HepG2 (cell line): ENCODE results near the gene TNFSF15. TPM values are rescaled to one million over a fixed set of nuclear protein-coding genes. Genes with fewer than 3 reads are reported as not detected.

ENCODE experiments used
- ATAC-seq: fragments of 200-7000 bp; cut with Tn5 transposase; 3 replicates; pipeline ENCODE4 v1.9.1; 2020; ENCODE audit warnings: mild to moderate bottlenecking, moderate library complexity
- BruUV-seq: library from RNA; stranded (reverse); fragments of 400-500 nt; replicated peaks from 2 replicates; lab custom pipeline; 2021; lab: Mats Ljungman, UMichigan
- CTCF ChIA-PET: fragments of 300-600 bp; formaldehyde crosslinking; extraction: SDS; loops from one replicate; lab custom pipeline; 2021; ENCODE audit warnings: low total read pairs, inconsistent platforms, low intra/inter-chr PET ratio; lab: Yijun Ruan, JAX
- POLR2A ChIA-PET: fragments of 350-600 bp; sonication (Branson Sonifier 250); formaldehyde crosslinking; loops from one replicate; lab custom pipeline; 2020; ENCODE audit warnings: antibody characterized with exemption, inconsistent platforms; lab: Yijun Ruan, JAX
- DNase-seq: peaks from one replicate; pipeline ENCODE4 v3.0.0-alpha.2; 2015; ENCODE audit warnings: low spot score
- FAIRE-seq: peaks from 3 replicates; lab custom pipeline; 2011; peaks lifted over from hg19 to GRCh38; lab: Jason Lieb, UNC
- H2AFZ ChIP-seq: one replicate; pipeline ENCODE4 v1.6.1; 2011; ENCODE audit warnings: low read length, inconsistent platforms
- H3K27ac ChIP-seq: fragments of 300-600 bp; 3 replicates; pipeline ENCODE4 v1.8.0; 2011; ENCODE audit warnings: mixed run types, mild to moderate bottlenecking, mixed read lengths, low read length, inconsistent platforms; ENCODE audit not compliant: insufficient read depth; ENCODE audit errors: extremely low read length
- H3K27me3 ChIP-seq, 2 experiments: fragments of 200-600 bp in 1 of 2; 2 replicates in 1 of 2; 3 replicates in 1 of 2; pipeline versions ENCODE4 v1.6.0 to v1.8.0; 2011; ENCODE audit warnings: low read length in 2 of 2, mild to moderate bottlenecking in 2 of 2, moderate library complexity in 2 of 2, inconsistent platforms in 1 of 2; ENCODE audit not compliant: insufficient read depth in 2 of 2, control insufficient read depth in 1 of 2
- H3K36me3 ChIP-seq, 2 experiments: fragments of 200-600 bp in 1 of 2; replicated peaks in 1 of 2; 2 replicates in 1 of 2; 3 replicates in 1 of 2; pipeline versions ENCODE4 v1.5.1 to v1.8.0; 2011; ENCODE audit warnings: low read length in 2 of 2, inconsistent platforms in 1 of 2; ENCODE audit not compliant: insufficient read depth in 2 of 2, control insufficient read depth in 1 of 2
- H3K4me1 ChIP-seq: 2 replicates; pipeline ENCODE4 v1.5.1; 2012; ENCODE audit warnings: low read length, inconsistent platforms; ENCODE audit not compliant: insufficient read depth
- H3K4me2 ChIP-seq: 2 replicates; pipeline ENCODE4 v1.6.0; 2011; ENCODE audit warnings: low read depth, low read length, inconsistent platforms
- H3K4me3 ChIP-seq, 3 experiments: fragments of 200-600 bp in 1 of 3; sonication (generic), shearing (Covaris generic) in 1 of 3; replicated peaks in 1 of 3; 2 replicates each; pipeline ENCODE4 v1.5.1; 2011 to 2016; ENCODE audit warnings: low read length in 3 of 3, inconsistent platforms in 2 of 3, low read depth in 2 of 3, mild to moderate bottlenecking in 2 of 3, control low read depth in 1 of 3, mixed read lengths in 1 of 3; ENCODE audit not compliant: insufficient read depth in 1 of 3
- H3K79me2 ChIP-seq: one replicate; pipeline ENCODE4 v1.6.1; 2011; ENCODE audit warnings: low read length, inconsistent platforms; ENCODE audit not compliant: insufficient read depth
- H3K9ac ChIP-seq: 2 replicates; pipeline ENCODE4 v1.6.0; 2011; ENCODE audit warnings: mild to moderate bottlenecking, low read depth, low read length, inconsistent platforms; ENCODE audit not compliant: insufficient read depth
- H3K9me3 ChIP-seq: 2 replicates; pipeline ENCODE4 v1.5.1; 2012; ENCODE audit warnings: mild to moderate bottlenecking, low read length
- H4K20me1 ChIP-seq: 2 replicates; pipeline ENCODE4 v1.6.0; 2011; ENCODE audit warnings: inconsistent platforms, mild to moderate bottlenecking, low read length, moderate library complexity; ENCODE audit not compliant: insufficient read depth
- ARNT2 ChIP-seq: sonication (generic); formaldehyde crosslinking; IDR thresholded peaks from 2 replicates; pipeline ENCODE4 v1.8.0; 2022; ENCODE audit warnings: mild to moderate bottlenecking, low read depth, missing genetic modification reagents, moderate library complexity
- ATRX ChIP-seq: sonication (generic); formaldehyde crosslinking; IDR thresholded peaks from 2 replicates; pipeline ENCODE4 v1.4.0; 2020; ENCODE audit warnings: missing genetic modification reagents, borderline replicate concordance
- FLYWCH1 ChIP-seq: sonication (generic); formaldehyde crosslinking; IDR thresholded peaks from 2 replicates; pipeline ENCODE4 v1.8.1; 2023; ENCODE audit warnings: mild to moderate bottlenecking, missing genetic modification reagents
- FOSL1 ChIP-seq: sonication (generic); formaldehyde crosslinking; IDR thresholded peaks from 2 replicates; pipeline ENCODE4 v1.9.0; 2021; ENCODE audit warnings: missing genetic modification reagents, borderline replicate concordance
- FOXO4 ChIP-seq: sonication (generic); formaldehyde crosslinking; conservative IDR thresholded peaks from 2 replicates; pipeline ENCODE4 v1.8.1; 2023; ENCODE audit warnings: missing genetic modification reagents
- HNRNPH1 ChIP-seq: fragments of 200-400 bp; formaldehyde crosslinking; optimal IDR thresholded peaks from 2 replicates; pipeline ENCODE3; 2017; ENCODE audit warnings: mild to moderate bottlenecking, low read depth, low read length
- MAF1 ChIP-seq: sonication (generic); formaldehyde crosslinking; IDR thresholded peaks from 2 replicates; pipeline ENCODE4 v1.5.0; 2020; ENCODE audit warnings: missing genetic modification reagents, borderline replicate concordance
- MAFK ChIP-seq, 2 experiments: IDR thresholded peaks in 1 of 2; conservative IDR thresholded peaks in 1 of 2; 2 replicates each; pipeline ENCODE4 v1.6.1; 2011; ENCODE audit warnings: improper control_type of control experiment in 2 of 2, low read length in 2 of 2
- RCOR2 ChIP-seq: IDR thresholded peaks from 2 replicates; pipeline ENCODE4 v1.6.1; 2016; ENCODE audit warnings: missing biosample characterization, missing genetic modification reagents
- SMARCE1 ChIP-seq: fragments of 450-650 bp; IDR thresholded peaks from 2 replicates; pipeline ENCODE4 v1.6.1; 2017; ENCODE audit warnings: borderline replicate concordance
- SPEN ChIP-seq: sonication (generic); formaldehyde crosslinking; IDR thresholded peaks from 2 replicates; pipeline ENCODE4 v1.5.1; 2020; ENCODE audit warnings: low read depth, mild to moderate bottlenecking, missing genetic modification reagents
- U2AF2 ChIP-seq: fragments of 200-400 bp; formaldehyde crosslinking; IDR thresholded peaks from 2 replicates; pipeline ENCODE4 v1.6.1; 2017; ENCODE audit warnings: low read depth, mild to moderate bottlenecking, low read length
- ZFX ChIP-seq: sonication (generic); formaldehyde crosslinking; IDR thresholded peaks from 2 replicates; pipeline ENCODE4 v1.4.0; 2020; ENCODE audit warnings: mild to moderate bottlenecking, low read depth, missing genetic modification reagents, moderate library complexity
- ZNF251 ChIP-seq: sonication (generic); formaldehyde crosslinking; IDR thresholded peaks from 2 replicates; pipeline ENCODE4 v1.9.0; 2021; ENCODE audit warnings: mild to moderate bottlenecking, missing genetic modification reagents
- ZNF280B ChIP-seq: sonication (generic); formaldehyde crosslinking; IDR thresholded peaks from 2 replicates; pipeline ENCODE4 v1.5.0; 2020; ENCODE audit warnings: missing genetic modification reagents, mild to moderate bottlenecking, borderline replicate concordance
- in situ Hi-C: cut with HindIII; loops from 2 replicates; pipeline ENCODE4 v1.10.0; 2017; ENCODE audit warnings: low pct_unique_long_range_greater_than_20kb; ENCODE audit not compliant: extremely low pct_ligation_motif_present
- intact Hi-C: fragments of 100-400 bp; cut with micrococcal nuclease; formaldehyde crosslinking; loops from one replicate; pipeline ENCODE4 v1.10.0; 2022; ENCODE audit not compliant: unreplicated experiment
- polyA plus RNA-seq, 8 experiments: library from polyadenylated mRNA; depleted of rRNA in 3 of 8; stranded (reverse) in 7 of 8; unstranded in 1 of 8; fragments of >200 nt; fragmentation: Illumina TruSeq in 4 of 8; extraction: Trizol in 4 of 8; gene quantifications; 2 replicates each; pipeline versions ENCODE4 v1.2.1 to v1.2.3, GENCODE V29; 2011 to 2016; ENCODE audit warnings: low read depth in 4 of 8, missing spikeins in 1 of 8, mixed read lengths in 1 of 8; ENCODE audit not compliant: insufficient read depth in 1 of 8
- total RNA-seq, 5 experiments: library from RNA; depleted of rRNA; stranded (reverse); fragments of >200 nt; fragmentation: Illumina TruSeq; extraction: Trizol; gene quantifications; 2 replicates each; pipeline ENCODE4 v1.2.3, GENCODE V29; 2016; ENCODE audit warnings: low read depth in 1 of 5

The TNFSF15 gene
- total and polyA plus RNA-seq, 2 of the 13 experiments (the other 11 are each of a cell fraction or from before 2014, with no cell fraction given): 0.02 to 0.03 TPM

GRCh38 chr9:114791312-114791711, 14.5 kb downstream of the TNFSF15 start:
- FAIRE-seq (no peak), ATAC-seq (no peak), DNase-seq (no peak)
- Histone ChIP-seq H3K4me2 (no peak overlapping the region), H3K9ac (no peak overlapping the region), H2AFZ (no peak overlapping the region), H3K27me3 (no peaks in the 10 kb centered on the region; a peak in 1 of 5 replicates), H3K36me3 (no peaks in the 10 kb centered on the region), H4K20me1 (no peaks in the 10 kb centered on the region), H3K4me3 (no peak overlapping the region), H3K79me2 (no peaks in the 10 kb centered on the region), H3K9me3 (no peaks in the 10 kb centered on the region), H3K27ac (no peak overlapping the region), H3K4me1 (no peaks in the 10 kb centered on the region)
- ChIA-PET CTCF (no interaction called here), POLR2A (no interaction called here)
- no TSS peak for BruUV-seq
- in situ Hi-C loops: no loop called here
- intact Hi-C loops: no loop called here
- no peak for TF ChIP-seq FLYWCH1 (CRISPR knock-in tag)
- no peak for TF ChIP-seq ZNF251 (CRISPR knock-in tag)
- TF ChIP-seq ZFX (CRISPR knock-in tag): no peak
- no peak for TF ChIP-seq ZNF280B (CRISPR knock-in tag)
- TF ChIP-seq FOXO4: no peak
- no peak for TF ChIP-seq U2AF2
- TF ChIP-seq HNRNPH1: no peak
- no peak for TF ChIP-seq SMARCE1
- no peak for TF ChIP-seq FOSL1 (CRISPR knock-in tag)
- no peak for TF ChIP-seq ATRX (CRISPR knock-in tag)
- TF ChIP-seq ARNT2 (CRISPR knock-in tag): no peak
- no peak for TF ChIP-seq SPEN (CRISPR knock-in tag)
- no peak for TF ChIP-seq MAF1 (CRISPR knock-in tag)
- no peak for TF ChIP-seq MAFK (conservative IDR thresholded peaks at IDR 0.05 in 1 of 2, IDR thresholded peaks at IDR 0.05 in 1 of 2; ENCODE audit: low read length in 2 of 2)
- TF ChIP-seq RCOR2 (CRISPR knock-in tag): no peak
